HG02970 (cell line): ENCODE results near the gene TTN.
A peak's percentile ranks its signal among the peaks of the same experiment; 100 is the strongest.

Experiments
- ATAC-seq: cut with Tn5 transposase; IDR thresholded peaks from one replicate; pipeline ENCODE4 v1.9.1; 2021; ENCODE audit warnings: mild to moderate bottlenecking, moderate library complexity, moderate number of reproducible peaks; ENCODE audit not compliant: unreplicated experiment, low FRiP score

The TTN gene

DNA sequence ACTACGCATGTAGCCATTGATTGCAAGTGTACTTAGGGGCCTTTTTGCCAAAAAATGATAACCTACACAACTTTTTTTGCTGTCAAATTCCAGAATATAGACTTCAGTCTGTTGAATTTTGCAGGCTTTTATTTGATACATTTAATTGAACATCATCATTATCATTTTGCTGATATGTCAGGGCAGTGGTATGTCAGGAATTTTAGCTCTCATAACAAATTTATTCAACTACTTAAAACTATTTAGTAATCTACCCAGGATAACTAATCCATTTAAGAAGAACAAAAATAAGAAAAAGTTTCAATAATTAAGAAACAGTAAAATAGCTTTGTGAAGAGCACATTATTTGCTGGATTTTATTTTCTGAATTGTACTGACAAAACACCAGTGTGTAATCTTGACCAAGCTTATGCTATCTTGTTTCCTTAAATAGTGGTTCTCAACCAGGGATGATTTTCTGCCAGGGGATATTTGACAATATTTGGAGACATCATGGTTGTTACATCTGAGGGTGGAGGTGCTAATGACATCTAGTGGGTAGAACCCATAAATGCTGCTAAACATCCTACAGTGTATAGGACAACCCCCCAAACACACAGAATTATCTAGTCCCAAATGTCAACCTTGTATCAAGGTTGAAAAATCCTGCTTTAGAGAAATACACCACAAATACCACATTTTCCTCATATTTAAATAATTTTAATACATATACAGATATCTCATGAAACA lies 12.1 kb upstream of the TTN start:
- ATAC-seq: no peak

DNA sequence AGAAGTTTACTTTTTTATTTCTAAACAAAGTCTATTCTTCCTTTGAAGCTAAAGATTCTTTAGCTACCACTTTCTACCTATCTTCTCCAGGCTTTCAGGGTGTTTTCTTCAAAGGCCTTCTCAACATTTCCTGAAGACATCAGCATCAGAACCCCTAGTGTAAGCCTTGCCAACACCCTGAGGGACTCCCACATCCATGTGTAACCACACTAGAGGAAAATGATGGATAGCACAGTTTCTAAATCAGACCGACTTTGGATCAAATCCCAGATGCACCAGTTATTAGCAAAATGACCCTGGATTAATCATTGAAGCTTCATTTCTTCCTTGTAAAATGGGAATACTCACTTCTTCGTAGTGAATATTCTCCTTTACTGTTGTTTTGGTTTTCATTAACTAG lies 4.7 kb upstream of the TTN start:
- ATAC-seq: no peak

DNA sequence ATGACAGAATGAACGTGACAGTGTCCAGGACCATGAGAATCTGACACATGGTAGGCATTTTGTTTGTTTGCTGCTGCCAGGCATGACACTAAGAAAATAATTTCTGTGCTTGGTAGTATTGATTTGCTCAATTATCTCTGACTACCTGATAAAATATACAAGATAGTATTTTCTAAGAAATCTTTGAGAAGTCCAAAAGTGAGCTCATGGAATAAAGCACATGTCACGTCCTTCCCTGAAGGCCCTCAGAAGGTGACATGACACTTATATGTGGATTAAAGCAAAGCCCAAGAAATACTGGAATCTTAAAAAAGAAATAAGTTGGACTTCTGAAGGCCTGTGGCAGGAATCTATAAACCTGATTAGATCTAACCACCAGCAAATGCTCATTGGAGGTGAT lies 3.8 kb upstream of the TTN start:
- no peak for ATAC-seq

DNA sequence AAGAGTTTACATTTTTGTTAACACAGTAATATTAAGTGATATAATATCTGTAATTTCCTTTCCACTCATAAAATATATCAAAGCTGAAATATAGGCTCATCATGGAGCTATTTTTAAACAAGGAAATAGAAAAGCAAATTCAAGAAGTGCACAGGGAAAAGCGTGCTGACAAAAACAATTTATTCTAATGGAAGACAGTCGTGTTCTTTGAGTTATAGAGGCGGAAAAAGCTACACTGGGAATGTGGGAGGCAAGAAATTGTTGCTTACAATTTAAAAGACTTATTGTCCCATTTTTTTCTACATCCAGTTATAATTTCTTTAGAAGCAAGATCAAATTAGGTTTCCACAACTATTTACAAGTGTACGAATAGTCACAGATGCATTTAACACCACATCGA lies 3.2 kb upstream of the TTN start:
- ATAC-seq: no peak

DNA sequence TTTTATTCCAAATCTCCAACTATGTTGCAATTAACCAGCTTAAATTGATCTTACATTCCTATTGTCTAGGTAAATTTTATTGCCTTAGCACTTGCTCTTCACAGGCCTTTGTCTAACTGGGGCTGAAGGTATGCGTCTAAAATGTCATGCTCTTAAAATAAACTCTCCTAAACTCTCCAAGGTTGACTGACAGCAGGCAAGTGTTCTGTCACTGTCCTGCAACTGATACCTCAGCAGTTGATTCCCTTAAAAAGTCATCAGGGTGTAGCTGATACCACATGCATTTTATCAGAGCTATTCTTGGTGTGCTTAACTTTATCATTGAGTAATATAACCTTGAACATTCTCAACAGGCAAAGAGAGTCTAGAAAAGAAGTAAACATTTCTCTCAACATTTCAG lies 680 bp downstream of the TTN start:
- no peak for ATAC-seq

DNA sequence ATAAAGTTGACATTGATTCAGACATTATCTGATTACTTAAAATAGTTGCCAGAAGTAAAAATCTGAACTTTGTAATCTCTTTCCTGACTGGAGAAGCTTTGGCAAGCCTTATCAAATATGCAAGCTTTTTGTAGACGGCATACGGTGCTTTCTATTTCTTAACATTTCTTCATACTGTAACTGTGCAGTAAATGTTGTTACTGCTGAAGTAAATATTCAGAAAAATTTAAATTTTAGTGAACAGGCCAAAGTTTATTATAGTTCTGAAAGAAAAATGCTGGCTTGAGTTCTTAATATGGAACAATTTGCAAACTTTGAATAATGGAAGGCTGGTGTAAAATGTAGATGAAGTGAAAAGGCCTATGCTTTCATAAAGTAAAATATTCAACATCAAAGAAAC lies 1.8 kb downstream of the TTN start:
- no peak for ATAC-seq

DNA sequence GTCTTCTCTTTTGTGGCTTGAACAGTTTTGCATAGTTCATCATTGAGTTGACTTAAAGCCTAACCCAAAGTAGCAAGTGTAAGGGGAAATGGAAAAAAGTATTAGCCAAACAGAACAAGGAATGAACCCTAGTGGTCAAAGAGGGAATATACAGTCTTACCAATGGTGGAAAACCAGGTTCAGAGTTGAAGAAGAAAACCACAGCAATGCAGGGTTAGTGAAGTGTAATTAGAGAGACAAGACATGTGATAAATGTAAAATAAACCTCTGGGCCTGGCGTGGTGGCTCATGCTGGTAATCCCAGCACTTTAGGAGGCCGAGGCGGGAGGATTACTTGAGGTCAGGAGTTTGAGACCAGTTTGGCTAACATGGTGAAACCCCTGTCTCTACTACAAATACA lies 2.4 kb downstream of the TTN start:
- no peak for ATAC-seq

DNA sequence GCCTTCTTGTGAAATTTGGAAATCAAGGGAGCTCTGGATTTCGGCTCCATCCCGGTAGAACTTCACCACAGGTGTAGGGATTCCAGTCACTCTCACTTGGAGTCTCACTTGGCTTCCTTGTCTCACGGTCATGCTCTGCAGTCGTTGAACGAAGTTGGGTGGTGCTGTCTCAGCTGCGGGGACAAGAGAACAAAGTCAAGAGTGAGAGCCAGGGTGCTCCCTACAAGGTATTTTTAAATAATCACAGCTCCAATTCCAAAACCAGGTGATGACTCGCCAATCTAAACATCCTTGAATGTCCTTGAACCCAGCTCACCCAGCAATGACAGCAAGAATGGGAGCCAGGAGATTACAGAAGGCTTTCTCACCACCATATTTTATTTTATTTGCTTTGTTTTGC lies 6.7 kb downstream of the TTN start:
- ATAC-seq: no peak

DNA sequence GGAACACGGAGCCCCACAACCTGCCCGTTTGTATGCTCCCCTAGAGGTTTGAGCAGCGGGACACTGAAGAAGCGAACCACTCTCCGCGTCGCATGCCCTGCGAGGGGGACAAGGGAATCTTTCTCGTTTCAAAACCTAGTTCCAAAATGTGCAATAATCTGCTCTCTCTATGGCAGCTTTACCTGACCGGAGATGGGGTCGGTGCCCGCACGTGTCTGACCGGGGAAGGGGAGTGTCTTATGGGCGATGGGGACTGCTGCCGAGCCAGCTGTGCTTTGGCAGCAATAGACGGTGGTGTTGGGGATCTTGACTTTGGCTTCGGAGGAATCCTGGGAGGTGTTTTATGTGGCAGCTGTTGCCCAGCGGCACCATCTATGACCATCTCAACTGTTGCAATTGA lies 7.9 kb downstream of the TTN start:
- ATAC-seq: no peak

DNA sequence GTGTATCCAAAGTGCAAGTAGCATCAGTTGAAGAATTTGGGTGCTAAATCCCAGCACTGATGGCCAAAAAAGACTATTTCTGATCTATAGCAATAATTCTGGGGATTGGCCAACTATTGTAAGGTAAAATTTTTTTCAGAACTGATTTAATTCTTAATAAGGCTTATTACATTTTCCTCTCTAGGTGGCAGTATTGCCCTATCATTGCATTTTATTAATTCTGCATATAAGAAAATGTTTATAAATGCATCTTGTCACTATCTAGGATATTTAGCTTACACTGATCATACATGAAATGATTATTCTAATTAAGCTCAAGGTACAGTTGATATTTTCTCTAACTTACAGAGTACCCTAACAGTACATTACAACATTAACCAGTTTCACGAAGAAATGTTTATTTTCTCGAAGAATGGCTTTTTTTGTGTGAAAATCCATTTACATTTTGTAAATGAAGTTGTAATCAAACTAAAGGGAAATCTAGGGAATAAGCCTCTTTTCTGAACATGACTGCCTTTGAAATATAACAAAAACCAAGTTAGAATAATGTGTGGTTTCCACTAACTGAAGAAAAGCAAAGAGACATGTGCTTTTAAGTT lies 11.0 kb downstream of the TTN start:
- ATAC-seq: no peak

DNA sequence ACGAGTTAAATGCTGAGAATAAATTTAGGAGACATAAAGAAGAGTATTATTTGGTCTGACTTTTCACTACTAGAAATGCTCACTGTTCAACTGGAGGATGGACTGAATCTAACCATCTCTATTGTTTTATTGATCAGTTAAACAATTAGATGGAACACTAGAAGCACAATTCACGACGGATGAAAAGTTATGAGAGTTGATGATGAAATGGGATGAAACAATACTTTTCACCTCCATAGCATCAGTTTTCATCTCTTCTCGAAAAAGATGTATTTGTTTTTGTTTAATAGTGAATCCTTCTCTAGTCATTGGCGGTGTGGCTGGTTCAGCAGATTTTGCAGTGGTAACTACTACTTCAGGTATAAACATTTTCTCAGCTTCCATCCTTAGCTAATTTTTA lies 19.3 kb downstream of the TTN start:
- ATAC-seq: no peak

DNA sequence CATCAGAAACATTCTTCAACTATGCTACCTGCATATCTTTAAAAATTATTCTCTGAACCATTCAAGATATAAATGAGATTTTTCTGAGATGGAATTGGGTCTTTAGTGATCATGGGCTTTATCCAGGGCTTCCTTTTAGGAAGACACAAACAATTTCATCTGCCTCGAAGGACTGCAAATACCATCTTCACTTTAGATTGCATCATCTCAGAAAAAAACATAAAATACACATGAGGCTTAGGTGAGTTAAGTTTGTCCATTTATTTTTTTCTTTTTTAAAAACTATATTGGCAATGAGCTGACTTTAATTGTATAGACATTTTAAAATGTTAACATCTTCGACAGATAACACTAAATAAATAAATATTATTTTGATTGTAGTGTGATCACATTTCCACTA lies 20.1 kb downstream of the TTN start:
- ATAC-seq: no peak

DNA sequence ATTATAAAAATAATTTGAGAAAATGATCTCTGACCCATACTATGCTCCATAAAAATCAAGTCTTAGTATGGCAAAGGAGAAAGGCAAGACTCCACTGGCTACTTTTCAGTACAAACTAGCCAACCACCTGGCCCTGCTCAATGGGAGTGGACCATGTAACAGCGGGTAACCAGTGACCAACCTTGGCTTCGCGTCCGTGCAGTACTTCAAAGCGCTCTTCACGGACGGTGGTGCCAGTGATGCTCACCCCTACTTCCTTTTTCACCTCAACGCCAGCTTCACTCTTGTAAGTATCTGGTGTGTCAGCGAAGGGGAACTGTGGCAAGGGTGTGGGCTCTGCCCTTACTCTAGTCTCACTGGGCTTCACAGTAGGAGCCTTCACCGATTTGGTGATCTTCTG lies 23.3 kb downstream of the TTN start:
- no peak for ATAC-seq

DNA sequence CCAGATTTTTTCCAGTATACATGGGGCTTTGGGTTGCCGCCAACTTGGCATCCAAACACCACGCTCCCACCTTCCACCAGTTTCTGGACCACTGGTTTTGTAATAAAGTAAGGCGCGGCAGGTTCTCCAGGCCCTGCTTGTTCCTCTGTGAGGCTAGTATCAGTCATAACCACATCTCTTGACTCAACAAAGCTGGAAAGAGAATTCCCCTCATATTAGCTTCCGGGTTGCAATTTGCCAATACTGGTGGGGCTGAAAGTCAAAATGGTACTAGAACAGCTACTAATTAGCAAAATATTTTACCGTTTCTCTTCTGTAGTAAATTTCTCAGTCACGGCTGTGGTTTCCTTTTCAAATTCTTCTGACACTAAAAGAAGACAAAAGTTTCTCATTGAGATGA lies 25.0 kb downstream of the TTN start:
- no peak for ATAC-seq

DNA sequence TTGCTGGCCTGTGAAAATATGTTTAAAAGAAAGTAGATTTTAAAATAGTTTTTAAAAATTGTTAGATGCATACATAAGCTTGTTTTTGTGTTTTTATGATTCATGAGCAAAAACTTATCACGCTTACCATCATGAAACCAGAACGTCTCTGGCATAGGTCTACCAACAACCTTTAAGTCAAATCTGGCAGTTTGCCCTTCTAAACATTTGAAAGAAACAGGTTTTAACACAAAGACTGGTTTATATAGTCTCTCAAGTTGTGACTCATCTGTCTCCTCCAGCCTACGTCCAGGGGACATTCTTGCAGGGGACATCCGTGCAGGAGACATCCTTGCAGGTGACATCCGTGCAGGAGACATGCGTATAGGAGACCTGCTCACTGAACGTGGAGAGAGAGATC lies 29.6 kb downstream of the TTN start:
- ATAC-seq: no peak

DNA sequence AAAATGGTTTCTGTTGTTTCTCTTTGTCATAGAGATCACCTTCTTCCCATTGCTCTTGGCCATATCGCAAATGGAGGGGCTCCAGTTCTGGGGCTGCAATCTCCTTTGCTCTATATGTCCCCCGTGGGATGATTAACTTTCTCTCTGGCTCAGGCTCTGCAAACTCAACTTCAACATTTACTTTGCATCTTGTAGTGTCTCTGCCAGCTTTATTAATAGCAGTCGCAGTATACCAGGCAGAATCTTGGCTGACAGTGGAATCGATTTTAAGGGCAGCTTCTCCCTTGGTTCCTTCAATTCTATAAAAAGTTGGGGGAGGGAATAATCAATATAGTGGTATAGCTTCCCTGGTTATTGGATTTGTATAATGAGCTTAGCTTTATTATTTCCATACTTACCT lies 30.5 kb downstream of the TTN start:
- no peak for ATAC-seq

DNA sequence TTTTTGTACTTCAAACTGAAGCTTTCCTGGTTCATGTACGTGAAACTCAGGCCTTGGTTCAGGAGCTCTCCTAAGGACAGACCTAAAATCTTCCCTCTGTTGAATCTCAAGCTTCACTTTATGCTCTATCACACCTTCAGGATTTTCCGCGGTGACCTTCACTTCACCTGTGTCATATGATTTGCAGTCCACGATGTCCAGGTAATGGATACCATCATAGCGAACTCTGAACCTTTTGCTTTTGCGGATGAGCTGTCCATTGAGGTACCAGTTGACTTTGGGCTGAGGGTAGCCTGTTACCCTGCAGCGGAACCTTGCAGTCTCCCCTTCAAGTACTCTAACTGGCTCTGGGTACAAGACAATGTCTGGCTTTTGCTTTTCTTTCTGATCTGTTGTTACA lies 31.2 kb downstream of the TTN start:
- ATAC-seq: no peak

DNA sequence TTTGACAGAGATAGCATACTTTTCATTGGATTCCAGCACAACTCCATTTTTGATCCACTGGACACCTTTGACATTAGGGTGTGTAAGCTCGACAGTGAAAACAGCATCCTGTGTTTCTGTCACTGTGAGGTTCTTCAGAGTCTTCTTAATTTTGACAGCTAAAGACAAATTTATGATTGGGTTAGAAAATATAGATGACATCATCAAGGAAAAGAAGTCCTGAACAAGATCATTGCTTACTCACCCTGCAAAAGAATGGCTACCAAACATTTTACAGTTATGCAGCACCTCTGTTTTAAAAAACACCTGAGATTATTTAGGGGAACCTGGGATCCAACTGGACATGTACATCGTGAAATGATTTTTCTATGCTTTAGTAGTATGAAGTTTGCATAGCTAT lies 36.7 kb downstream of the TTN start:
- no peak for ATAC-seq

DNA sequence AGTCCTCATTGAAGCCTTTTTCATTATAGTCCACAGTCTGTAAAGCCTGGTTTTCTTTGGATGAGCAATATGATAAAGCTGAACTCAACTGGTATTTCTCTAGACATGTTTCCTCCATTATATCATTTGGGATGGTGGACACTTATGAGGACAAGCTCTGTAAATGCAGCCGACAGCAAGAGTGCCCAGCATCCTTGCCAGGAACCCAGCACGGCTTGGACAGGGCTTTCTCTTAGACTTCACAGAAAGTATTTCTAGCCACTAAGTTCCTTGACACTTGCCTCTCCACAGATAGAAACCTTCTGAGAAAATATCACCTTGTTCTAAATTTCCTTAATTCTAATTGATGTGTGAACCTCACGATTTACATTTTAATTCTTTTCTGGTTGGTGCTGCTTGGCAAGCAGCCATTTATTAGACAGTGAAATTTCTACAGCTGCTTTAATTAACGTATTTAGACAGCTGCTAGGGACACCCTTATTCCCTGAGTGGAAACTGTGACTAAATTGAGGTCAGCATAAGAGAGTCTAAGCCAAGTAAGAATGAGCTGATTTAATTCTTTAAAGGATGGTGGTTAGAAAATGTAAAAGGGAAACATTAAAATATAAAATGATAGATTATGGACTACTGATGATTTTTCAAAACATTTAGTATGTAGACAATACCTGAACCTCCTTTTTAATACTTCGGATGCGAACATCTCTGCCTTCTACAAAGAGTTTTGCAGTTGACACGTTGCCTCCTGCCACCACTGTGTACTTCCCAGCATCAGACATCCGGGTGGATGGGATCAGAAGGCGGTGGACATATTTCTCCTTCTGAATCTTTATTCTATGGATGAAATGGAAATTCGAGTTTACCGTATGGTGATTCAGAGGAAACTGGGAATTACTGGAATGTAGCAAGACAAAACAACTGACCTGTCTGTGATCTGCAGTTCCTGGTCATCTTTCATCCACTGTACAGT lies 39.8 kb downstream of the TTN start:
- ATAC-seq: no peak

DNA sequence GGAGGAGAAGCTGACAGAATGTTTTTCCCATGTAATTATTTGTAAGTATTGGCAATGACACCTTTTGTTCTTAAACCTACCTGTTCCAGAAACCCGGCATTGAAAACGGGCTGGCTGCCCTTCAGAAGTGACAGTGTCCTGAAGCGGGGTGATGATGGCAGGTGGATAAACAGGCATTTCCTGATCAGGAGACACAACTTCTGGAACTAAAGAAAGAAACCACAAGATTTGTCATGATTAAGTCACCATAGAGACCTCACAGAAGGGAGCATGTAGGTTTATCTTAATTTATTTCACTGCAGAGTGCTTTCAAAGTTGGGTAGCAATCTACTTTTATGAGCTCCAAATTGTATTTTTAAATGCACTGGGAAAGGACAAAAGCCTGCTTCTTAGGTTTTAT lies 43.1 kb downstream of the TTN start:
- no peak for ATAC-seq

DNA sequence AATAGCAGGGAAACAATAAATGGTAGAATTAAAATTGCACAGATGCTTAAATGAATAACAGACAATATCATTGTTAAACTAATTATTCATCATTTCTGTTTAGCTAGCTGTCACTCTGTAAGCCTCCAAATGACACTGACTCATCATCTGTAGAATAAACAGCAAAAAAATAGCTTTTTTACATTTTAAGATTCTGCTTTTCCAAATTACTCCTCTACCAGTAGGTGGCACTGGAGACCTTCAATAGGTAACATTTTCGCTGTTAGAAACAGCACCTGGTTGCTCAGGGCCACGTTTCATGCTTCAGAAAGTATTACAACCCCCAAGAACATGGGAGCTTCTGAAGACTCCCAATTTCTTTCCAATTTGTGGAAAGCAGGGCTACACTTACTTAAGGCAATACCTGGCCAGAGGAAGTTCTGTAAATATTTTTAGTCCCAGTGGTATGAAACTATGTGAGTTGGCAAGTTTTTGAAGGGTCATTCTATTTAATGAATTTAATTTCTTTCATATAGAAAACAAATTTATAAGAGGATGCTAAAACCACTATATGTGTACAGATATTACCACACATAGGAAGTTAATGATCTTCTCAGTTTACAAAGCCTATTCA lies 45.4 kb downstream of the TTN start:
- peak; percentile 51 for ATAC-seq
